NCI-H510A treated with DMSO at 0.1 percent for 48 hours (cell line): ENCODE measurements around the gene PLAC1.

Source experiments
- DNase-seq: peaks from one replicate; lab custom pipeline; 2025; lab: John Stamatoyannopoulos, UW

PLAC1 gene

GRCh38 chrX:134658002-134658759 is at the start of gene PLAC1:
PLAC1 (minus strand) TSS chrX:134658471; CDS start chrX:134566682, 91,789 bp downstream.
- no peak for DNase-seq

- DNase-seq, result no peak
These were observed 47.9 kb upstream of the PLAC1 start for GRCh38 chrX:134706138-134706537.

GRCh38 chrX:134695999-134696398 is 37.7 kb upstream of the PLAC1 start:
- no peak for DNase-seq

GRCh38 chrX:134694333-134695322 is 36.4 kb upstream of the PLAC1 start:
- DNase-seq, result peak; percentile 19

- no peak for DNase-seq
These were observed 35.4 kb upstream of the PLAC1 start for GRCh38 chrX:134693644-134694043.

- no peak for DNase-seq
These were observed 34.7 kb upstream of the PLAC1 start for GRCh38 chrX:134692990-134693389.

GRCh38 chrX:134692233-134692632 is 34.0 kb upstream of the PLAC1 start:
- no peak for DNase-seq

GRCh38 chrX:134691453-134691852 is 33.2 kb upstream of the PLAC1 start:
- DNase-seq, result peak; percentile 20

GRCh38 chrX:134688839-134689238 is 30.6 kb upstream of the PLAC1 start:
- DNase-seq, result no peak

GRCh38 chrX:134688031-134688823 is 30.0 kb upstream of the PLAC1 start:
- no peak for DNase-seq

- no peak for DNase-seq
These were observed 27.4 kb upstream of the PLAC1 start for GRCh38 chrX:134685668-134686067.

- DNase-seq, result no peak
These were observed 26.7 kb upstream of the PLAC1 start for GRCh38 chrX:134684956-134685355.

GRCh38 chrX:134683351-134684005 is 25.2 kb upstream of the PLAC1 start:
- peak; percentile 44 for DNase-seq

GRCh38 chrX:134682081-134682480 is 23.8 kb upstream of the PLAC1 start:
- DNase-seq, result no peak

GRCh38 chrX:134679644-134680043 is 21.4 kb upstream of the PLAC1 start:
- DNase-seq, result no peak

GRCh38 chrX:134679221-134679620 is 20.9 kb upstream of the PLAC1 start:
- DNase-seq, result no peak

GRCh38 chrX:134677332-134677731 is 19.1 kb upstream of the PLAC1 start:
- no peak for DNase-seq

- no peak for DNase-seq
These were observed 18.2 kb upstream of the PLAC1 start for GRCh38 chrX:134676436-134676835.

- DNase-seq, result no peak
These were observed 14.9 kb upstream of the PLAC1 start for GRCh38 chrX:134673123-134673522.

GRCh38 chrX:134672101-134672500 is 13.8 kb upstream of the PLAC1 start:
- DNase-seq, result no peak

- no peak for DNase-seq
These were observed 13.0 kb upstream of the PLAC1 start for GRCh38 chrX:134671294-134671693.
